A204.1 (cell line): ENCODE data around the gene HCK.
"Not testable (repeated sequence)": the region's sequence is repeated elsewhere in the genome, so short reads cannot be mapped to it uniquely, and the experiment has no call there.

Source experiments
- FAIRE-seq: peaks from 2 replicates; lab custom pipeline; 2012; peaks lifted over from hg19 to GRCh38; lab: Jason Lieb, UNC

The HCK gene

DNA sequence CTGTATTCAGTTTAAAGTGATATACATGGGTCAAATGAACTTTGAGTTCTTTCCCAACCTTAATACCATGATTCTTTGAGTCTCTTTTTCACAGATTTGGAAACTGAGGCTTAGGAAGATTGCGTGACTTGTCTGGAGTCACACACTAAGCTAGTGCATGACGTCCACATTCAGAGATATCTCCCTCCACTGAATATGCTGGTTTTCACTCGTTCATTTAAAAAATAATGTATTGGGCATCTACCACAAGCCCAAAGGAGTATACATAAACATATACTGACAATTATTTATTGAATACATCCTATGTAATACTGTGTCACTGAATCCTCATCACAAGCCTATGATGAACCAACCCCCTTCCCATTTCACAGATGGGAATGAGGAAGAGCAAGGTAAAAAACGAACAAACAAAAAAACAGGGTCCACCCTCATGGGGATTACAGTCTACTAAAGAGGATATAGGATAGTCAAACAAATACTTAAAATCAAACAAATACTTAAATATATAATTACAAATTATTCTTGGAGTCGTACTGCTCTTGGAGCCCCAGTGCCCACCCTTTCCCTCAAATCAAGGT is 56.9 kb downstream of the HCK start:
- FAIRE-seq, result no peak

- no peak for FAIRE-seq
Measured at GRCh38 chr20:32109392-32110172, 57.5 kb downstream of the HCK start, which contains the start of gene TM9SF4. Gene TM9SF4, plus strand, starts transcription at chr20:32109714. Its CDS starts 27 bp downstream, at chr20:32109741.

GRCh38 chr20:32110173-32110704 is 58.2 kb downstream of the HCK start:
- FAIRE-seq, result no peak

- FAIRE-seq, result no peak
Measured at GRCh38 chr20:32110727-32111126, 58.7 kb downstream of the HCK start.

- FAIRE-seq, result no peak
Measured at GRCh38 chr20:32111156-32111686, 59.2 kb downstream of the HCK start.

DNA sequence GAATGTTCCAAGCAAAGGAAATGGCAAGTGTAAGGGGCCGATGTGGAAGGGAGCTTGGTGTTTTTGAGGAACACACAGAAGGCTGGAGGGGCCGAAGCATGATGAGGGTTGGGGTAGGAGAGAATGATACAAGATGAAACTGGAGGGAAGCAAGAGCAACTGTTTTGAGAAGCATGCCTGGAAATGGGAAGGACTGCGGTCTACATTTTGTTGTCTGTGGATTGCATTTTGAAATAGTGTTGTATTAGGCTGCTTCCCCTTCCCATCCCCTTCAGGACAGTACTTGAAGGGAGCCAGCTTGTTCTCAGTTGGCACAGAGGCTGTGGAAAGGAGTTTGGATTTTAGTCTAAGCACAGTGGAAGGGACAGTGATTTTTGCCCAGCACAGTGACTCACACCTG is 59.7 kb downstream of the HCK start:
- FAIRE-seq, result no peak

DNA sequence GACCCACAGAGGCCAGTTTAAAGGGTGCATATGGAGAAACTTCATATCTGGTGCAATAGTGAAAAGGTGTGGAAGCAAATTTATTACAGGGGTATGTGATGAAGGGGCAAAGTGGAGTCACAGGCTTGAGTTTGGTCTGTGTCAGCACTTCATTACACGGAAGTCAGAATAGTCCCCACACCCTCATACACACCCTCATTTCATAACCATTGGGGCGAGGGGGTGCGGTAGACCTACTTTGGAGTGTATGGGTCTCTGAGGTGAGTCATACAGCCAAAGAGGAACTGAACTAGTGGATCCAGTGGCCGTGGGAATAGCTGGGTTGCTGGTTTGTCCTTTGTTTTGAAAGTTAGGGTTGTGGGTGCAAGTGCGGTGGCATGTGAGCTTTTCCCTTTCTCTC is 60.8 kb downstream of the HCK start:
- no peak for FAIRE-seq

- no peak for FAIRE-seq
Measured at GRCh38 chr20:32113591-32114260, 61.7 kb downstream of the HCK start.

DNA sequence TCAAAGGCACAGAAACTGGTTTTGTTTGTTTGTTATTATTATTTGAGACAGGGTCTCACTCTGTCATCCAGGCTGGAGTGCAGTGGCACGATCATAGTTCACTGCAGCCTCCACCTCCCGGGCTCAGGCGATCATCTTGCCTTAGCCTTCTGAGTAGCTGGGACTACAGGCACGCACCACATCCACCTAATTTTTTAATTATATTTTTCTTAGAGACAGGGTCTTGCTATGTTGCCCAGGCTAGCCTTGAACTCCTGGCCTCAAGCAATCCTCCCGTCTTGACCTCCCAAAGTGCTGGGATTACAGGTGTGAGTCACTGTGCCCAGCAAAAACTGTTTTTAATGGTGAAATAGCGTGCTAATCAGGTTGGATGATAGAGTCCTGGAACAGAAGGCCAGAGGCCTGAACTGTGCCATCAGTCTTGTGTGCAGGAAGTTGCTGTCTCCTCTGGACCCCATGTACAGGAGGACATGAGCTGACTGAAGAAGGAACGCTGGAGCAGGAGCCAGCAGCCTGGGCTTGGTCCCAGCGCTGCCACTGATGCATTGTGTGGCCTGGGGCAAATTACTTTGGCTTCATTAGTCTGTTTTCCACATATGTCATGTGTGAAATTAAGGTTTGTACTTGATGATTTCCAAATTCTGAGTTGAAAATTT is 62.4 kb downstream of the HCK start:
- FAIRE-seq, result no peak

DNA sequence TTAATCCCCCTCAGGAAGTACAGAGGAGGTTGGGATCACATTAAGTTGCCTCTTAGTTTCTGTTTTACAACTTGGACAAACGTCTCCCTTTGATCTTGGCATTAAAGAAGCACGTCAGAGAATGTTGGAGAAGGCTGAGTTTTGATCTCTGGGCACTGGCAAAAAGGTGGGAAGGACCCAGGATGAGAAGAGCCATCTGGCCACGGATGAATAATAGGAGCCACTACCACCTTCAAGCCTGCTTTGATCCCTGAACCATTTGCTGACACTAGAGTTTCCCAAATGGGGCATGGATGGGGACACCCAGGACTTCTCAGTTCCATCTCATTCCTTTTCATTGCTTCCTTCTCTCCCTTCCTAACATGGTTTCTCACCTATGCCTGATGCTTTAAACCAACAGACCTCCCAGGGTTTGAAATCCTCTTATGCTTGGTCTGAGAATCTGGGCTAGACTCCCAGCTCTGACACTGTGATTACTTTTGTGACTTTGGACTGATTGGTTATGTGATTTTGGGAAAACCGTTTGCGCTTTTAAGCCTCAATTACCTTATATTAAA is 63.2 kb downstream of the HCK start:
- FAIRE-seq, result no peak

DNA sequence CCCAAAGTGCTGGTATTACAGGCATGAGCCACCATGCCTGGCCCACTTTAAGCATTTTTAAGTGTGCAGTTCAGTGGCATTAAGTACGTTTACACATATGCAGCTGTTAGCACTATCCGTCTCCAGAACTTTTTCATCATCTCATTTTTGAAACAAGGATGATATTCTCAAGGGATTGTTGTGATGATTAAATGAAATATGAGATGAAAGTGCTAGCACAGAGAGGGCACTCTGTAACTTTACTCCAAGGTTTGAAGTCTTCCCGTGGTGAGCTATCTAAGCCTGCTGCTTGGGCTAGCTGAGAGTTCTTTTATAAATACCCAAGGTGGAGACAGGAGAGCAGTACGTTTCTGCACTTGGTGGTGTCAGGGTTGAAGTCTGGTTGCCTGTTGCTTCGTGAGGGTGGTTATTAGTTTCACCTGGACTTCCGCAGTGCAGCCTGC is 64.1 kb downstream of the HCK start:
- FAIRE-seq, result no peak

DNA sequence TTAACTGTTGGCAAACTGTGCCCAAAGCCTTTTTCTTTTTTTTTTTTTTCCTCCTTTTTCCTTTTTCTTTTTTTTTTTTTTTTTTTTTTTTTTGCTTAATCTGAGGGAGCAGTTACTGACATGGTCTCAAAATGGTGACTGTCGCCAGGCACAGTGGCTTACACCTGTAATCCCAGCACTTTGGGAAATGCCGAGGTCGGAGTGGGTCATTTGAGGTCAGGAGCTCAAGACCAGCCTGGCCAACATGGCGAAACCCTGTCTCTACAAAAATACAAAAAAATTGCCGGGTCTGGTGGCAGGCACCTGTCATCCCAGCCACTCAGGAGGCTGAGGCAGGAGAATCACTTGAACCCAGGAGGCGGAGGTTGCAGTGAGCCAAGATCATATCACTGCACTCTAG is 64.8 kb downstream of the HCK start:
- not testable (repeated sequence) for FAIRE-seq

DNA sequence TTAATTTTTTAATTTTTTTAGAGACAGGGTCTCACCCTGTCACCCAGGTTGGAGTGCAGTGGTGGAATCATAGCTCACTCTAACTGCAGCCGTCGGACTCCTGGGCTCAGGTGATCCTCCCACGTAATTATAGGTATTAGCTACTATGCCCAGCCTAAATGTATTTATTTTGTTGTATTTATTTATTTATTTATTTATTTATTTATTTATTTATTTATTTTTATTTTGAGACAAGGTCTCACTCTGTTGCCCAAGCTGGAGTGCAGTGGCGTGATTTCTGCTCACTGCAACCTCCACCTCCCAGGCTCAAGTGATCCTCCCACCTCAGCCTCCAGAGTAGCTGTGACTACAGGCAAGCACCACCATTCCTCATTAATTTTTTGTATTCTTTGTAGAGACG is 66.4 kb downstream of the HCK start:
- not testable (repeated sequence) for FAIRE-seq

GRCh38 chr20:32119734-32120133 is 67.7 kb downstream of the HCK start:
- peak; percentile 44 for FAIRE-seq

DNA sequence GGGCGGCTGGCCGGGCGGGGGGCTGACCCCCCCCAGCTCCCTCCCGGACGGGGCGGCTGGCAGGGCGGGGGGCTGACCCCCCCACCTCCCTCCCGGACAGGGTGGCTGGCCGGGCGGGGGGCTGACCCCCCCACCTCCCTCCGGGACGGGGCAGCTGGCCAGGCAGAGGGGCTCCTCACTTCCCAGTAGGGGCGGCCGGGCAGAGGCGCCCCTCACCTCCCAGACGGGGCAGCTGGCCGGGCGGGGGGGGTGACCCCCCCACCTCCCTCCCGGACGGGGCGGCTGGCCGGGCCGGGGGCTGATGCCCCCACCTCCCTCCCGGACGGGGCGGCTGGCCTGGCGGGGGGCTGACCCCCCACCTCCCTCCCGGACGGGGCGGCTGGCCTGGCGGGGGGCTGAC is 69.9 kb downstream of the HCK start:
- FAIRE-seq, result not testable (repeated sequence)

- FAIRE-seq, result no peak
Measured at GRCh38 chr20:32123088-32123487, 71.0 kb downstream of the HCK start.

DNA sequence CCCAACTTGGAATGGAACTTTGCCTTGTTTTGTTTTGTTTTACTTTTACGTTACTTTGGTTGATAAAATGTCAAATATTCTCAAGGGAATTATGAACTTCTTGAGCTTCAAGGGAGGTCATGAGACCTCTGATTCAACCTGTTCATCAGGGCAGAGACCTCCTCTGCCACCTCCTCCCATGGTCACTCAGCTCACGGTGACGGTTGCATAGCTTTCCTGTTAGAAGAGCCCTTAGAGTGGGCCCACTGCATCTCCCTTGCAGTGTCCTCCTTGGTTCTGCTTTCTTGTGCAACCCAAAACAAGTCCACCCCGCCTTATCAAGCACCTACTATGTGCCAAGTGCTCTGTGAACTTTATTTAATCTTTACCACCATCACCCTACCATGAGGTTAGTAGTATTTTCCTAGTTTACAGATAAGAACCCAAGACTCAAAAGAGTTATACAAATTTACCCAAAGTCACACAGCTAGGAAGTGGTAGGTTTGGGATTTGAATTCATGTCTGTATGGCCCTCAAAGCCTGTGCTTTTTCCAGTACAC is 72.9 kb downstream of the HCK start:
- FAIRE-seq, result no peak

DNA sequence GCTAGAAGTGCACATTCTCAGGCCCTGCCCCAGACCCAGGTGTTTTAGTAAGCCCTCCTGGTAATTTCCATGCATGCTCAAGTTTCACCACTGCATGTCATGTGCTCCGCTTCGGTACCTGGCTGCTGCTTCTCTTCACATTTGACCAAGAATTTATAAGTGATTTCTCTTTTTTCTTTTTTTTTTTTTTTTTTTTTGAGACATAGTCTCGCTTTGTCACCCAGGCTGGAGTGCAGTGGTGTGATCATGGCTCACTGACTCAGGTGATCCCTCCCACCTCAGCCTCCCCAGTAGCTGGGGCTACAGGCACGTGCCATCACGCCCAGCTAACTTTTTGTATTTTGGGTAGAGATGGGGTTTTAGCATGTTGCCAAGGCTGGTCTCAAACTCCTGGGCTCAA is 73.5 kb downstream of the HCK start:
- no peak for FAIRE-seq

DNA sequence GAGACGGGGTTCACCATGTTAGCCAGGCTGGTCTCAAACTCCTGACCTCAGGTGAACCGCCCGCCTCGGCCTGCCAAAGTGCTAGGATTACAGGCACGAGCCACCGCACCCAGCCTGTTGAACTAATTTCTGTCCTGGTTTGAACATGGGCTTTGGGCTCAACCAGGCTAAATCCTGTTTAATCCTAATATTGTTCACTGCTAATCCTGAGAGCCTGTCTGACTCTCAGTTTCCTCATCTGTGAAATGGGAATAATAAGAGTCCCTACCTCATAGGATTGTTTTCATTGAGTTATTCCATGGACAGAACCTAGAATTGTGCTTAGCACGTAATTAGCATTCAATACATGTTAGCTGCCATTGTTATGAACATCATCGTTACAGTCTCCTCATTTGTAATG is 74.9 kb downstream of the HCK start:
- no peak for FAIRE-seq

DNA sequence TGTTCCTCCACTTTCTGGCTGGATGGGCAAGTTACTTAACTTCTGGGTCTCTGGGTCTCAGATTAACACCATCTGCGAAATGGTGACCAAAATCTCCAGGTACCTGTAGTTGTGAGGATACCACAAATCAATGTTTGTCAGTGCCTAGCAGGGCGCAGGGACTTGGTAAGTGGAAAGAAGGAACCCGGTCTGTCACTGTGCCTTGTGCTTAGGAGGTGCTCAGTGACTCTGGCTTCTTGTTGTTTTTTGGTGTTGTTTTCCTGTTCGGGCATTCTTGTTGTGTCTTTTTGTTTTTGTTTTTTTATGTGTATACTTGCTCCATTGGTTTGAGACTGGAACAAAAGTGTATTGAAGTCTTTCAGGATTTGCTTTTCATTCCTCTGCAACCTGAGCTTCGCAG is 75.3 kb downstream of the HCK start:
- FAIRE-seq, result no peak

DNA sequence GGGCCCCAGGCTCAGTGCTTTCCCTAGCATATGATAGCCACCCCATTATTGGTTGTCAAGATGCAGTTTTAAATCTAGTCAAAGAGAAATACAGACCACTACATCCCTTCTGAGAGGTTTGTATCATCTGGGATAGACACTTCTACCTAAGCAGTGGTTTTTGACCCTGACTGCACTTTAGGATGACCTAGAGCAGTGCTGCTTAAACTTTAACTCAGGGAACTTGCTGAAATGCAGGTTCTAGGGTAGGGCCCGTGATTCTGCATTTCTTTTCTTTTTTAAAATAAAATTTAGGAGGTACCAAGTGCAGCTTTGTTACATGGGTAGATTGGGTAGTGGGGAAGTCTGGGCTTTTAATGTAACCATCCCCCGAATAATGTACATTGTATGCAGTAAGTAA is 76.1 kb downstream of the HCK start:
- no peak for FAIRE-seq

GRCh38 chr20:32129863-32130262 is 77.8 kb downstream of the HCK start:
- FAIRE-seq, result no peak
